ENCODE results near the gene MVK.

The MVK gene

GRCh38 chr12:109544955-109545531 lies 28.6 kb upstream of the MVK start:
- H3K4me1 ChIP-seq (ENCODE audit: insufficient read depth, low read length, severe bottlenecking): no peaks in the 10 kb centered on the region
- no peak overlapping the region for H3K4me3 ChIP-seq (ENCODE audit: low read depth, low read length, poor library complexity, severe bottlenecking)
- no peak overlapping the region for H2AFZ ChIP-seq (ENCODE audit: low read length)
- no peaks in the 10 kb centered on the region for H4K20me1 ChIP-seq (ENCODE audit: insufficient read depth, low read length)
- H3K27ac ChIP-seq (ENCODE audit: low read depth, low read length, poor library complexity, severe bottlenecking): no peak overlapping the region
- no peaks in the 10 kb centered on the region for H3F3A ChIP-seq (ENCODE audit: insufficient read depth, low read length)
- no peaks in the 10 kb centered on the region for H3K36me3 ChIP-seq (ENCODE audit: insufficient read depth, low read length)
- no peaks in the 10 kb centered on the region for H3K9me2 ChIP-seq (ENCODE audit: low read depth, low read length)
- no peak overlapping the region for H3K9ac ChIP-seq (ENCODE audit: low read length)
- H3K79me2 ChIP-seq (ENCODE audit: insufficient read depth, low read length): no peaks in the 10 kb centered on the region
- no peaks in the 10 kb centered on the region for H3K9me3 ChIP-seq (ENCODE audit: low read length)
- H3K4me2 ChIP-seq (ENCODE audit: low read length): no peak overlapping the region
- TF ChIP-seq, protein P1, sequence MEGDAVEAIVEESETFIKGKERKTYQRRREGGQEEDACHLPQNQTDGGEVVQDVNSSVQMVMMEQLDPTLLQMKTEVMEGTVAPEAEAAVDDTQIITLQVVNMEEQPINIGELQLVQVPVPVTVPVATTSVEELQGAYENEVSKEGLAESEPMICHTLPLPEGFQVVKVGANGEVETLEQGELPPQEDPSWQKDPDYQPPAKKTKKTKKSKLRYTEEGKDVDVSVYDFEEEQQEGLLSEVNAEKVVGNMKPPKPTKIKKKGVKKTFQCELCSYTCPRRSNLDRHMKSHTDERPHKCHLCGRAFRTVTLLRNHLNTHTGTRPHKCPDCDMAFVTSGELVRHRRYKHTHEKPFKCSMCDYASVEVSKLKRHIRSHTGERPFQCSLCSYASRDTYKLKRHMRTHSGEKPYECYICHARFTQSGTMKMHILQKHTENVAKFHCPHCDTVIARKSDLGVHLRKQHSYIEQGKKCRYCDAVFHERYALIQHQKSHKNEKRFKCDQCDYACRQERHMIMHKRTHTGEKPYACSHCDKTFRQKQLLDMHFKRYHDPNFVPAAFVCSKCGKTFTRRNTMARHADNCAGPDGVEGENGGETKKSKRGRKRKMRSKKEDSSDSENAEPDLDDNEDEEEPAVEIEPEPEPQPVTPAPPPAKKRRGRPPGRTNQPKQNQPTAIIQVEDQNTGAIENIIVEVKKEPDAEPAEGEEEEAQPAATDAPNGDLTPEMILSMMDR (IDR thresholded peaks at IDR 0.05; ENCODE audit: low read length): no peak
- no peak for TF ChIP-seq EZH2 (IDR thresholded peaks at IDR 0.05; ENCODE audit: borderline replicate concordance, low read length)
- no peaks in the 10 kb centered on the region for H3K27me3 ChIP-seq (ENCODE audit: insufficient read depth, low read length)

DNA sequence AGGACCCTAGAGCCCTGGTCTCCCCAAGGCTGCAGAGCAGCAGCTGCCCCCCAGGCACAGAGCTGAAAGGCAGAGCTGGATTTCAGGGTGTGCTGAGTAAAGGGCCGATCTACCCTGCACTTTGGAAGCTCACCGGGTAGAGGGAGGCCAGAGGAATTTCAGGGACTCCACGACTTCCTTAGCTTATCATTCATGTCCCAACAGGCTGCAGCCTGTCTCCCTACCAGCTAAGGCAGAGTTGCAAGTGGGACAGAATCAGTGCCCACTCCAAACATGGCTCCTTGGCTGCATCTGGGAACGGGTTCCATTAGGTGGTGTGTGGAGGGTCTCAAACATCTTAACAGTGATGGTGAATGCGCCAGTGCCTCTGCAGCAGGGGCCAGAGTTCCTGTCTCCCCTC lies 27.8 kb upstream of the MVK start:
- Histone ChIP-seq H2AFZ (ENCODE audit: low read length) (no peak overlapping the region), H3K9me3 (ENCODE audit: low read length) (no peaks in the 10 kb centered on the region), H3K27ac (ENCODE audit: low read depth, low read length, poor library complexity, severe bottlenecking) (no peak overlapping the region), H3K4me1 (ENCODE audit: insufficient read depth, low read length, severe bottlenecking) (no peaks in the 10 kb centered on the region), H3K9ac (ENCODE audit: low read length) (no peak overlapping the region), H3K4me2 (ENCODE audit: low read length) (no peak overlapping the region), H4K20me1 (ENCODE audit: insufficient read depth, low read length) (no peaks in the 10 kb centered on the region), H3K36me3 (ENCODE audit: insufficient read depth, low read length) (no peaks in the 10 kb centered on the region), H3F3A (ENCODE audit: insufficient read depth, low read length) (no peaks in the 10 kb centered on the region), H3K9me2 (ENCODE audit: low read depth, low read length) (no peaks in the 10 kb centered on the region), H3K4me3 (ENCODE audit: low read depth, low read length, poor library complexity, severe bottlenecking) (no peak overlapping the region), H3K27me3 (ENCODE audit: insufficient read depth, low read length) (no peaks in the 10 kb centered on the region), H3K79me2 (ENCODE audit: insufficient read depth, low read length) (no peaks in the 10 kb centered on the region)
- TF ChIP-seq EZH2 (IDR thresholded peaks at IDR 0.05; ENCODE audit: borderline replicate concordance, low read length): no peak
- TF ChIP-seq, protein P1 (IDR thresholded peaks at IDR 0.05; ENCODE audit: low read length): no peak

DNA sequence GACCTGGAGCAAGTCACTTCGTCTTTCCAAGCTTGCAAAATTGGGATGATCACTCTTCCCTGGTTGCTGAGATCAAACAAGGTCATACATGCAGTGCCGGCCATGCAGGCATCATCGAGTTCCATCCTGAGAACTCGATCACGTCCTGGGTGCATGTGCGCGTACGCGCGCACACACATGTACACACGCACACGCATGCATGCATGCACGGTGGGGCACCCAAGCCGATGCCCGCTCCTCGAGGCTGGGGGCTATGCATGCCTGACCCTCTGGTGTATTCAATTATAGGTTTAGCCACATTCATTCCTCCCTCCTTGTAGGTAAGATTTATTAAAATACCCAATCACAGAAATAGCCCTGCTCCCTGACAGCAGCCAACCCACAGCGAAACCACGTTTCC lies 26.3 kb upstream of the MVK start:
- no peak for TF ChIP-seq EZH2 (IDR thresholded peaks at IDR 0.05; ENCODE audit: borderline replicate concordance, low read length)
- TF ChIP-seq, protein P1 (IDR thresholded peaks at IDR 0.05; ENCODE audit: low read length): no peak
- Histone ChIP-seq H3K79me2 (ENCODE audit: insufficient read depth, low read length) (no peaks in the 10 kb centered on the region), H3F3A (ENCODE audit: insufficient read depth, low read length) (no peaks in the 10 kb centered on the region), H3K9me2 (ENCODE audit: low read depth, low read length) (no peaks in the 10 kb centered on the region), H3K36me3 (ENCODE audit: insufficient read depth, low read length) (no peaks in the 10 kb centered on the region), H3K9ac (ENCODE audit: low read length) (no peak overlapping the region), H3K4me3 (ENCODE audit: low read depth, low read length, poor library complexity, severe bottlenecking) (no peak overlapping the region), H3K27ac (ENCODE audit: low read depth, low read length, poor library complexity, severe bottlenecking) (no peak overlapping the region), H3K9me3 (ENCODE audit: low read length) (no peaks in the 10 kb centered on the region), H3K4me2 (ENCODE audit: low read length) (no peak overlapping the region), H3K27me3 (ENCODE audit: insufficient read depth, low read length) (no peaks in the 10 kb centered on the region), H2AFZ (ENCODE audit: low read length) (no peak overlapping the region), H3K4me1 (ENCODE audit: insufficient read depth, low read length, severe bottlenecking) (no peaks in the 10 kb centered on the region), H4K20me1 (ENCODE audit: insufficient read depth, low read length) (no peaks in the 10 kb centered on the region)

All from OCI-LY1 (cell line).